Central memory CD8-positive, alpha-beta T cell (primary cell): ENCODE data around the gene SNRPA.
A peak's percentile ranks its signal among the peaks of the same experiment; 100 is the strongest.

Experiments used
- ATAC-seq: fragments of 150-1000 bp; cut with Tn5 transposase; replicated peaks from 2 replicates; pipeline ENCODE4 v1.10.0; 2022; ENCODE audit warnings: mild to moderate bottlenecking, moderate FRiP score, moderate number of reproducible peaks; ENCODE audit not compliant: poor library complexity, severe bottlenecking; ENCODE audit errors: extremely low read depth
- DNase-seq, 2 donors: peaks; one replicate each; pipeline ENCODE4 v3.0.0; 2021; ENCODE audit warnings: low spot score in 2 of 2
- H3K27ac Mint-ChIP-seq: one replicate; pipeline ENCODE4 v1.8.0; 2022; ENCODE audit warnings: low read depth, mild to moderate bottlenecking, moderate library complexity, mixed read lengths
- H3K27me3 Mint-ChIP-seq: one replicate; pipeline ENCODE4 v1.8.0; 2022; ENCODE audit warnings: mixed read lengths
- H3K36me3 Mint-ChIP-seq: one replicate; pipeline ENCODE4 v1.8.0; 2022; ENCODE audit warnings: mild to moderate bottlenecking, moderate library complexity, mixed read lengths; ENCODE audit not compliant: insufficient read depth
- H3K4me1 Mint-ChIP-seq: one replicate; pipeline ENCODE4 v1.8.0; 2022; ENCODE audit warnings: mixed read lengths
- H3K4me3 Mint-ChIP-seq: one replicate; pipeline ENCODE4 v1.8.0; 2022; ENCODE audit warnings: mild to moderate bottlenecking, moderate library complexity, mixed read lengths
- H3K9me3 Mint-ChIP-seq: one replicate; pipeline ENCODE4 v1.8.0; 2022; ENCODE audit warnings: mixed read lengths

The SNRPA gene

GRCh38 chr19:40750874-40751537 is at the start of gene SNRPA:
Gene SNRPA, plus strand, starts transcription at chr19:40751203. Its CDS starts 206 bp downstream, at chr19:40751409.
- peaks cover 51% of the 10 kb centered on the region for H3K4me1 Mint-ChIP-seq
- H3K27ac Mint-ChIP-seq: peak within 1 kb of the TSS; percentile 93
- H3K4me3 Mint-ChIP-seq: peak within 1 kb of the TSS; percentile 84
- peak; percentile 73 for ATAC-seq
- no peaks in the 10 kb centered on the region for H3K9me3 Mint-ChIP-seq
- DNase-seq: peak; percentile 94 to 95
- peaks cover 41% of the 10 kb centered on the region for H3K36me3 Mint-ChIP-seq
- no peaks in the 10 kb centered on the region for H3K27me3 Mint-ChIP-seq

- H3K9me3 Mint-ChIP-seq: no peaks in the 10 kb centered on the region
- ATAC-seq: no peak
These were observed 49.2 kb upstream of the SNRPA start for GRCh38 chr19:40701758-40702157.

GRCh38 chr19:40702337-40703012 is 48.5 kb upstream of the SNRPA start:
- H3K27ac Mint-ChIP-seq: no peak overlapping the region
- H3K36me3 Mint-ChIP-seq: peaks cover 20% of the 10 kb centered on the region
- H3K4me3 Mint-ChIP-seq: no peak overlapping the region
- no peaks in the 10 kb centered on the region for H3K27me3 Mint-ChIP-seq
- no peak for DNase-seq
- ATAC-seq: no peak
- H3K9me3 Mint-ChIP-seq: no peaks in the 10 kb centered on the region
- no peaks in the 10 kb centered on the region for H3K4me1 Mint-ChIP-seq

More at GRCh38 chr19:40701758-40702157, 49.2 kb upstream of the SNRPA start:
- Mint-ChIP-seq H3K4me3 (no peak overlapping the region), H3K27me3 (no peaks in the 10 kb centered on the region), H3K4me1 (no peaks in the 10 kb centered on the region), H3K36me3 (peaks cover 17% of the 10 kb centered on the region), H3K27ac (no peak overlapping the region)
- no peak for DNase-seq

- DNase-seq: no peak
- Mint-ChIP-seq H3K4me3 (no peak overlapping the region), H3K36me3 (peaks cover 23% of the 10 kb centered on the region), H3K4me1 (no peaks in the 10 kb centered on the region), H3K9me3 (no peaks in the 10 kb centered on the region), H3K27me3 (no peaks in the 10 kb centered on the region), H3K27ac (no peak overlapping the region)
- no peak for ATAC-seq
These were observed 47.8 kb upstream of the SNRPA start for GRCh38 chr19:40703029-40703755.

GRCh38 chr19:40704491-40705361 is 46.3 kb upstream of the SNRPA start:
- Mint-ChIP-seq H3K27ac (no peak overlapping the region), H3K9me3 (no peaks in the 10 kb centered on the region), H3K27me3 (no peaks in the 10 kb centered on the region), H3K4me1 (no peaks in the 10 kb centered on the region), H3K4me3 (no peak overlapping the region), H3K36me3 (peaks cover 36% of the 10 kb centered on the region)
- no peak for ATAC-seq
- no peak for DNase-seq

- Mint-ChIP-seq H3K4me3 (no peak overlapping the region), H3K36me3 (peaks cover 37% of the 10 kb centered on the region), H3K27ac (peak overlapping the region; percentile 41), H3K9me3 (no peaks in the 10 kb centered on the region), H3K4me1 (no peaks in the 10 kb centered on the region), H3K27me3 (no peaks in the 10 kb centered on the region)
- ATAC-seq (no peak), DNase-seq (no peak)
These were observed 45.7 kb upstream of the SNRPA start for GRCh38 chr19:40705362-40705651.

- Mint-ChIP-seq H3K27ac (peak overlapping the region; percentile 41), H3K36me3 (peaks cover 40% of the 10 kb centered on the region), H3K9me3 (no peaks in the 10 kb centered on the region), H3K4me3 (no peak overlapping the region), H3K27me3 (no peaks in the 10 kb centered on the region), H3K4me1 (no peaks in the 10 kb centered on the region)
- no peak for ATAC-seq
- no peak for DNase-seq
These were observed 44.9 kb upstream of the SNRPA start for GRCh38 chr19:40705950-40706619.

GRCh38 chr19:40707615-40708014 is 43.4 kb upstream of the SNRPA start:
- peaks cover 45% of the 10 kb centered on the region for H3K36me3 Mint-ChIP-seq
- H3K27ac Mint-ChIP-seq: no peak overlapping the region
- no peak for ATAC-seq

GRCh38 chr19:40709817-40710216 is 41.2 kb upstream of the SNRPA start:
- DNase-seq (no peak), ATAC-seq (no peak)
- Mint-ChIP-seq H3K9me3 (no peaks in the 10 kb centered on the region), H3K4me3 (no peak overlapping the region), H3K36me3 (peaks cover 48% of the 10 kb centered on the region), H3K4me1 (peaks cover 19% of the 10 kb centered on the region), H3K27me3 (no peaks in the 10 kb centered on the region), H3K27ac (no peak overlapping the region)

More at GRCh38 chr19:40707615-40708014, 43.4 kb upstream of the SNRPA start:
- Mint-ChIP-seq H3K27me3 (no peaks in the 10 kb centered on the region), H3K4me3 (no peak overlapping the region), H3K9me3 (no peaks in the 10 kb centered on the region), H3K4me1 (peaks cover 6% of the 10 kb centered on the region)
- no peak for DNase-seq

- peaks cover 47% of the 10 kb centered on the region for H3K4me1 Mint-ChIP-seq
- peak overlapping the region; percentile 84 for H3K4me3 Mint-ChIP-seq
- ATAC-seq (no peak), DNase-seq (no peak)
- H3K9me3 Mint-ChIP-seq: no peaks in the 10 kb centered on the region
- H3K27me3 Mint-ChIP-seq: no peaks in the 10 kb centered on the region
- H3K27ac Mint-ChIP-seq: peak overlapping the region; percentile 95
- H3K36me3 Mint-ChIP-seq: peaks cover 49% of the 10 kb centered on the region
These were observed 37.1 kb upstream of the SNRPA start for GRCh38 chr19:40713939-40714338.

- Mint-ChIP-seq H3K27me3 (no peaks in the 10 kb centered on the region), H3K4me1 (peaks cover 55% of the 10 kb centered on the region), H3K36me3 (peaks cover 42% of the 10 kb centered on the region), H3K27ac (peak overlapping the region; percentile 95), H3K4me3 (peak overlapping the region; percentile 84), H3K9me3 (no peaks in the 10 kb centered on the region)
- peak; percentile 71 for ATAC-seq
- peak; percentile 87 to 91 for DNase-seq
These were observed 36.3 kb upstream of the SNRPA start for GRCh38 chr19:40714441-40715299.
